HG02943 (cell line): ENCODE data around the gene CYP4F3.
"Not testable (repeated sequence)": the region's sequence is repeated elsewhere in the genome, so short reads cannot be mapped to it uniquely, and the experiment has no call there.

Source experiments
- ATAC-seq: cut with Tn5 transposase; IDR thresholded peaks from one replicate; pipeline ENCODE4 v1.9.1; 2021; ENCODE audit warnings: mild to moderate bottlenecking, low read depth, moderate library complexity; ENCODE audit not compliant: unreplicated experiment

CYP4F3 gene

GRCh38 chr19:15629003-15629880 is 11.5 kb upstream of the CYP4F3 start:
- no peak for ATAC-seq

DNA sequence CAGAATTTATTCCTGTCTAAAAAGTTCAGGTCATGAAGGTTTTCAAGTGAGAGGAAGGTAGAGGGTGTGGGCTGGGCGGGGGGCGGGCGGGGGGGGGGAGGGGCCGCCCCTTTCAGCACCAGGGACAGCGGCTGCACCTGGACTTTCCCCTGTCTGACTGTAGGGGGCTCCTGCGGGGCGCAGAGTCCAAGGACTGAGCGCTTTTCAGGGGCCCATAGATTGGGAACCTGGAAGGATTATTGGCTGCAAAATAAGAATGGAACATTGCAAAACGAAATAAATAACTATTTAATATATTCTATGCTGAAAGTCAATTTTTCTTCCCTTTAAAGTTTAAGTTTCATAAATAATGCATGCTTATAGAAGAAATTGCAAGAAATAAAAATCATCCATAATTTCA is 8.9 kb upstream of the CYP4F3 start:
- ATAC-seq = no peak

GRCh38 chr19:15633082-15633835 is 7.4 kb upstream of the CYP4F3 start:
- no peak for ATAC-seq

GRCh38 chr19:15634105-15634504 is 6.6 kb upstream of the CYP4F3 start:
- ATAC-seq = no peak

DNA sequence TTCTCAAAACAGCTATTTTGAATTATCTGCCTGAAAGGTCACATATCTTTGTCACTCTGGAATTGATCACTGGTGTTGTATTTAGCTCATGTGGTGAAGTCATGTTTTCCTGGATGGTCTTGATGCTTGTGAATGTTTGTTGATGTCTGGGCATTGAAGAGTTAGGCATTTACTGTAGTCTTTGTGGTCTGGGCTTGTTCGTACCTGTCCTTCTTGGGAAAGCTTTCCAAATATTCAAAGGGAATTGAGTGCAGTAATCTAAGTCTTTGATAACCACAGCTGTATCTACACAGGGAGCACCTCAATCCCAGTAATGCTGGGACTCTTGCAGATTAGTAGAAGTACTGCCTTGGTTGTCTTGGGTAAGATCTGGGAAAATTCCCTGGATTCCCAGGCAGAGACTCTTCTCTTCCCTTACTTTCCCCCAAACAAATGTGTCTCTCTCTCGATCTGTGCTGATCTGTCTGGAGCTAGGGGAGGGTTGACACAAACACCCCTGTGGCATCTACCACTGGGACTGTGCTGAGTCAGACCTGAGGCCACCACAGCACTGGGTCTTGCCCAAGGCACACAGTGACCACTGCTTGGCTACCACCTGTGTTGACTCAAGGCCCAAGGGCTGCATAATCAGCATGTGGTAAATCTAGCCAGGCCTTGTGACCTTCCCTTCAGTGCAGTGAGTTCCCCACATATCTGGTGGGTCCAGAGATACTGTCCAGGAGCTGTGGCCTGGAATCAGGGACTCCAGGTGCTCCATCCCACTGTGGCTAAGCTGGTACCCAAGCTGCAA is 5.5 kb upstream of the CYP4F3 start:
- no peak for ATAC-seq

DNA sequence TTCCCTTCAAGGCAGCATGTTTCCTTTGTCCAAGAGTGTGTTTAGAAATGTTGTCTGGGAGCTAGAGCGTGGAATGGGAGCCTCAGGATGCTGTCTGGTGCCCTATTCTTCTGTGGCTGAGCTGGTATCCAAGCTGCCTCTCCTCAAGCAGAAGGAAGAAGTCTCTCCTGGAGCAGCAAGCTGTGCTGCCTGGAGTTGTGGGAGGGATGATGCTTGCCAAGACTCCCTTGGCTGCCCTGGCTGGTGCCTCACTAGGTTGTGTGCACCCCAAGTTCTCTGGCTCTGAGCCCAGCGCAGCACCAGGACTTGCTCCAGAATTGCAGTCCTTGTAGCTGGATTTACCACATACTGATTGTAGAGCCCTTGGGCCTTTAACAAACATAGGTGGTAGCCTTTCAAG is 4.7 kb upstream of the CYP4F3 start:
- no peak for ATAC-seq

- no peak for ATAC-seq
Measured at GRCh38 chr19:15639596-15639995, 1.1 kb upstream of the CYP4F3 start.

GRCh38 chr19:15640904-15641597 is 354 bp downstream of the CYP4F3 start:
- no peak for ATAC-seq

GRCh38 chr19:15641901-15642491 is 1.3 kb downstream of the CYP4F3 start:
- ATAC-seq = no peak

GRCh38 chr19:15642807-15643206 is 2.1 kb downstream of the CYP4F3 start:
- ATAC-seq = no peak

DNA sequence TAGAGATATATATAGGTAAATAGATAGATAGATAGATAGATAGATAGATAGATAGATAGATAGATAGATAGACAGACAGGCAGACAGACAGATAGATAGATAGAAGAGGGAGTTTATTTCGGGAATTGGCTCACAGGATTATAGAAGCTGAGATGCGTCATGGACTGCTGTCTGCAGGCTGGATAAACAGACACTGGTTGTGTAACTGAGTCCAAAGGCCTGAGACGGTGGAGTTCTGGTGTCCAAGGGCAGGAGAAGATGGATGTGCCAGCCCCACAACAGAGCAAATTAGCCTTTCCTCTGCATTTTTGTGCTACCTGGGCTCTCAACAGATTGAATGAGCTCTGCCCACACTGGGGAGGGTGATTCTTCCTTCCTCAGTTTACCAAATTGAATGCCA is 2.7 kb downstream of the CYP4F3 start:
- ATAC-seq = no peak

GRCh38 chr19:15644066-15644741 is 3.5 kb downstream of the CYP4F3 start:
- ATAC-seq = no peak

- ATAC-seq = no peak
Measured at GRCh38 chr19:15644816-15645215, 4.1 kb downstream of the CYP4F3 start.

- ATAC-seq = no peak
Measured at GRCh38 chr19:15649526-15649925, 8.8 kb downstream of the CYP4F3 start.

DNA sequence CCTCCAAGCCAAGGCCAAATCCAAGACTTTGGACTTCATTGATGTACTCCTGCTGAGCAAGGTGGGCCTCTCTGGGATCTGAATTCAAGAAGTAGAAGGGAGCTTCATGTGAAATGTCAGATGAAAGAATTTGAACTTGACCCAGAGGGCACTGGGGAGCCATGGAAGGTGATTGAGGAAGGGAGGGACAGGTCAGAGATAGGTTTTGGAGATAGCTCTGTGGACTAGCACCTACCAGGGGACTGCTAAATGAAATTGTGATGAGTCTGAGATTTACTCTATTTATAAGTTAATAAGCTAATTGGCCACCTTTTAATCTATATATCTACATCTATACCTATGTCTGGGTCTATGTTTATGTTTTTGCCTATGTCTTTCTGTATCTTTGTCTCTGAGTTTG is 9.4 kb downstream of the CYP4F3 start:
- ATAC-seq = not testable (repeated sequence)

- no peak for ATAC-seq
Measured at GRCh38 chr19:15651791-15652190, 11.1 kb downstream of the CYP4F3 start.

DNA sequence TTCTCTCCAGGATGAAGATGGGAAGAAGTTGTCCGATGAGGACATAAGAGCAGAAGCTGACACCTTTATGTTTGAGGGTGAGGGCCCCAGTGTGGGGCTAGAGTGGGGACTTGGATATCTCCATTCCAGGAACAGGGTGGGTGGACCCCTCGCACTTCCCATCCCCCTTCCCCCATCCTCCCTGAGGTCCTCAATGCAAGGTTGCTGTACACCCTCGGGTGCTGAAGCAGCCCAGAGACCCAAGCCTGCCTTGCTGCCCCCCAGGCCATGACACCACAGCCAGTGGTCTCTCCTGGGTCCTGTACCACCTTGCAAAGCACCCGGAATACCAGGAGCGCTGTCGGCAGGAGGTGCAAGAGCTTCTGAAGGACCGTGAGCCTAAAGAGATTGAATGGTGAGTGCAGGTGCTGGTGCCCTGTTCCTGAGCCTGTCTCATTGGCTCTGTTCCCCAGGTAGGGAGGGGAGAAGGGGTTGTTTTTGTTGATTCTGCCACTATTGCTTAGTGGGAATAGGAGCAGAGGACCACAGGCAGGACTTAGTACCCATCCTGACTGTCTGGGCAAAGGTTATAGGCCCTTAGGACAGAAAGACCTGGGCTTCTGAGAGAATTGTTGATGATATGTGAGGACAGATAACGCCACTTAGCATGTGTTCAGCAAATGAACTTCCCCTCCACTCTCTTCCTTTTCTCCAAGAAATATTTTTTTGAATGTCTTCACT is 12.0 kb downstream of the CYP4F3 start:
- no peak for ATAC-seq

- no peak for ATAC-seq
Measured at GRCh38 chr19:15656467-15656866, 15.8 kb downstream of the CYP4F3 start.

DNA sequence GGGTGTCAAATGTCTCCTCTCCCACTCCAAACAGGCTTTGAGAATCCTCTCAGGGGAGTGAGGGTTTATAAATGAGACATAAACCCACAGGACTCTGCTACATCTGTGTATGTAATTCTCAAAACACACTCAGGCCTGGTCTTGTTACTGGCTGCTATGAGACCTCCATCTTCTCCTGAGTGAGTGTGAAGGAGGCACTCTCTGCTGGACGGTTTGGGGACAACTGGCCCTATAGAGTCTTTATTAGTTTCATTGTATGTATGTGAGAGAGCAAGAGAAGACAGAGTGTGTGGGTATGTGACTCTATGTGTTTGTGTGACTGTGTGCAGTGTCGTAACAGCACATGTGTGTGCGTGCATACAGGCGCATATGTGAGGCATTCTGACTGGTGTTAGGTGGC is 22.6 kb downstream of the CYP4F3 start:
- ATAC-seq = no peak
